Astrocyte of the cerebellum (primary cell): Measurements from ENCODE around the gene ST3GAL4.

Experiments used
- DNase-seq: peaks from one replicate; pipeline ENCODE4 v3.0.0-alpha.2; 2011; ENCODE audit warnings: low read depth
- H3K4me3 ChIP-seq: 2 replicates; pipeline ENCODE4 v1.5.1; 2011; ENCODE audit warnings: mild to moderate bottlenecking, low read depth, low read length, moderate library complexity
- CTCF ChIP-seq: IDR thresholded peaks from 2 replicates; pipeline ENCODE4 v1.5.1; 2012; ENCODE audit warnings: low read length, low read depth, moderate library complexity, mild to moderate bottlenecking; ENCODE audit errors: missing control alignments
- in situ Hi-C: cut with HindIII; loops from 2 replicates; pipeline ENCODE4 v1.10.0; 2017; ENCODE audit warnings: low sequenced_read_pairs

Gene ST3GAL4

GRCh38 chr11:126438272-126438671 is 82.8 kb downstream of the ST3GAL4 start:
- H3K4me3 ChIP-seq = no peak overlapping the region
- DNase-seq = no peak
- in situ Hi-C loops = no loop called here
- TF ChIP-seq CTCF = no peak

- H3K4me3 ChIP-seq = no peak overlapping the region
- in situ Hi-C loops = no loop called here
- DNase-seq = no peak
- no peak for TF ChIP-seq CTCF
These were observed 83.2 kb downstream of the ST3GAL4 start for GRCh38 chr11:126438691-126439090.

- no peak overlapping the region for H3K4me3 ChIP-seq
- no peak for TF ChIP-seq CTCF
- in situ Hi-C loops = no loop called here
- no peak for DNase-seq
These were observed 84.8 kb downstream of the ST3GAL4 start for GRCh38 chr11:126440276-126440675.

GRCh38 chr11:126440792-126441514 is 85.5 kb downstream of the ST3GAL4 start:
- no peak overlapping the region for H3K4me3 ChIP-seq
- DNase-seq = peak; percentile 37
- peak; percentile 88 for TF ChIP-seq CTCF
- in situ Hi-C loops = no loop called here

GRCh38 chr11:126443120-126443519 is 87.6 kb downstream of the ST3GAL4 start:
- DNase-seq = no peak
- no peak for TF ChIP-seq CTCF
- H3K4me3 ChIP-seq = no peak overlapping the region
- in situ Hi-C loops = no loop called here

- DNase-seq = no peak
- H3K4me3 ChIP-seq = no peak overlapping the region
- TF ChIP-seq CTCF = no peak
- in situ Hi-C loops = no loop called here
These were observed 88.6 kb downstream of the ST3GAL4 start for GRCh38 chr11:126444072-126444471.

GRCh38 chr11:126446581-126446980 is 91.1 kb downstream of the ST3GAL4 start:
- no peak overlapping the region for H3K4me3 ChIP-seq
- TF ChIP-seq CTCF = no peak
- no peak for DNase-seq
- in situ Hi-C loops = loop anchor here (5.0 kb wide), 2 partner anchors 54 to 86 kb away; no protein-coding TSS in a partner anchor
